Measurements from ENCODE around the gene RBBP9.

- TF ChIP-seq CTCF (IDR thresholded peaks at IDR 0.05) (no peak), POLR2A (IDR thresholded peaks at IDR 0.05) (no peak)
Measured at GRCh38 chr20:18436847-18437246, 60.2 kb downstream of the RBBP9 start.

Data from testis (tissue), 2 donors.